A549 (cell line): ENCODE data around the gene ZIC2. TPM values are rescaled to one million over a fixed set of nuclear protein-coding genes. Genes with fewer than 3 reads are reported as not detected.

Source experiments
- ATAC-seq, 2 experiments: fragments of 200-7000 bp in 1 of 2; fragments of >200 bp in 1 of 2; cut with Nextera tagmentation in 1 of 2; cut with Tn5 transposase in 1 of 2; 3 replicates each; pipeline versions ENCODE4 v1.8.0 to v1.9.1; 2018 to 2020; ENCODE audit warnings: mild to moderate bottlenecking in 1 of 2, moderate library complexity in 1 of 2
- CTCF ChIA-PET: fragments of 300-600 bp; sonication (Branson Sonifier 250); formaldehyde crosslinking; extraction: SDS; loops from one replicate; lab custom pipeline; 2021; ENCODE audit warnings: antibody characterized with exemption, inconsistent platforms; lab: Yijun Ruan, JAX
- POLR2A ChIA-PET: fragments of 350-600 bp; formaldehyde crosslinking; extraction: SDS; loops from one replicate; lab custom pipeline; 2021; ENCODE audit warnings: antibody characterized with exemption, inconsistent platforms; lab: Yijun Ruan, JAX
- DNase-seq, 2 experiments: peaks; one replicate each; pipeline versions ENCODE4 v3.0.0 to v3.0.0-alpha.2; 2011 to 2016; ENCODE audit warnings: low read depth in 1 of 2, low spot score in 1 of 2
- FAIRE-seq: peaks from 2 replicates; lab custom pipeline; 2011; peaks lifted over from hg19 to GRCh38; lab: Jason Lieb, UNC
- H3K27ac ChIP-seq, 2 experiments: fragments of >200 bp; sonication (Bioruptor Twin); formaldehyde crosslinking; 3 replicates each; pipeline ENCODE4 v1.5.1; 2016 to 2017
- H3K4me1 ChIP-seq: fragments of >200 bp; sonication (Bioruptor Twin); formaldehyde crosslinking; 3 replicates; pipeline ENCODE4 v1.6.1; 2016
- H3K4me2 ChIP-seq: fragments of >200 bp; sonication (Bioruptor Twin); formaldehyde crosslinking; 3 replicates; pipeline ENCODE4 v1.6.1; 2016
- H3K4me3 ChIP-seq: fragments of >200 bp; sonication (Bioruptor Twin); formaldehyde crosslinking; 3 replicates; pipeline ENCODE4 v1.5.1; 2016
- H3K9me3 ChIP-seq: fragments of >200 bp; sonication (Bioruptor Twin); formaldehyde crosslinking; 3 replicates; pipeline ENCODE4 v1.6.1; 2016
- BHLHE40 ChIP-seq: IDR thresholded peaks from 2 replicates; pipeline ENCODE4 v1.6.1; 2012; ENCODE audit warnings: low read depth, low read length, inconsistent platforms
- CBX8 ChIP-seq: fragments of 200-600 bp; sonication (generic); IDR thresholded peaks from 2 replicates; pipeline ENCODE4 v1.6.1; 2016
- EHF ChIP-seq: fragments of 250-450 bp; sonication (Bioruptor Pico); IDR thresholded peaks from 2 replicates; pipeline ENCODE4 v1.5.0; 2020; ENCODE audit warnings: mild to moderate bottlenecking
- ELK1 ChIP-seq: fragments of 150-350 bp; IDR thresholded peaks from 2 replicates; pipeline ENCODE4 v1.6.1; 2014; ENCODE audit warnings: low read depth, mild to moderate bottlenecking, low read length
- EP300 ChIP-seq, 2 experiments: fragments of >200 bp; sonication (Bioruptor Twin); formaldehyde crosslinking; IDR thresholded peaks; 2 replicates in 1 of 2; 3 replicates in 1 of 2; pipeline ENCODE4 v1.6.1; 2016 to 2017
- HMGXB4 ChIP-seq: fragments of 250-450 bp; sonication (Bioruptor Pico); IDR thresholded peaks from 2 replicates; pipeline ENCODE4 v1.5.0; 2021; ENCODE audit warnings: mild to moderate bottlenecking, moderate library complexity, borderline replicate concordance
- HOXA7 ChIP-seq: fragments of 250-450 bp; sonication (Bioruptor Pico); IDR thresholded peaks from 2 replicates; pipeline ENCODE4 v1.5.0; 2020; ENCODE audit warnings: mild to moderate bottlenecking, moderate library complexity
- HOXB13 ChIP-seq: fragments of 250-450 bp; sonication (Bioruptor Pico); IDR thresholded peaks from 2 replicates; pipeline ENCODE4 v1.5.0; 2020; ENCODE audit warnings: low read depth, mild to moderate bottlenecking, moderate library complexity
- JUN ChIP-seq, 2 experiments: fragments of >200 bp; sonication (Bioruptor Twin); formaldehyde crosslinking; IDR thresholded peaks; 2 replicates in 1 of 2; 3 replicates in 1 of 2; pipeline ENCODE4 v1.6.1; 2016 to 2017
- KDM1A ChIP-seq: fragments of 200-600 bp; sonication (generic); IDR thresholded peaks from 2 replicates; pipeline ENCODE4 v1.6.1; 2016; ENCODE audit warnings: low read depth, mild to moderate bottlenecking
- MAZ ChIP-seq: fragments of 150-350 bp; IDR thresholded peaks from 2 replicates; pipeline ENCODE4 v1.6.1; 2014; ENCODE audit warnings: antibody characterized with exemption, low read depth, low read length, borderline replicate concordance
- NR3C1 ChIP-seq: fragments of >200 bp; sonication (Bioruptor Twin); formaldehyde crosslinking; IDR thresholded peaks from 3 replicates; pipeline ENCODE4 v1.6.1; 2017
- PHF8 ChIP-seq: fragments of 200-600 bp; sonication (generic); IDR thresholded peaks from 2 replicates; pipeline ENCODE4 v1.6.1; 2016; ENCODE audit warnings: low read depth, mild to moderate bottlenecking, antibody characterized with exemption, moderate library complexity, borderline replicate concordance
- POLR2A ChIP-seq: IDR thresholded peaks from 2 replicates; pipeline ENCODE4 v1.6.1; 2012; ENCODE audit warnings: mild to moderate bottlenecking, low read length
- RARB ChIP-seq: fragments of 250-450 bp; sonication (Bioruptor Pico); IDR thresholded peaks from 2 replicates; pipeline ENCODE4 v1.8.0; 2021; ENCODE audit warnings: mild to moderate bottlenecking, moderate library complexity
- RCOR1 ChIP-seq: fragments of 150-350 bp; IDR thresholded peaks from 2 replicates; pipeline ENCODE4 v1.6.1; 2014; ENCODE audit warnings: antibody characterized with exemption, low read length, low read depth
- REST ChIP-seq: fragments of 200-600 bp; sonication (generic); IDR thresholded peaks from 2 replicates; pipeline ENCODE4 v1.6.1; 2016; ENCODE audit warnings: antibody characterized with exemption, mild to moderate bottlenecking, moderate library complexity
- RNF2 ChIP-seq: fragments of 200-600 bp; sonication (generic); IDR thresholded peaks from 2 replicates; pipeline ENCODE4 v1.6.1; 2016; ENCODE audit warnings: low read depth, mild to moderate bottlenecking, antibody characterized with exemption, moderate library complexity, borderline replicate concordance
- TFCP2L1 ChIP-seq: fragments of 250-450 bp; sonication (Bioruptor Pico); IDR thresholded peaks from 2 replicates; pipeline ENCODE4 v1.5.0; 2021; ENCODE audit warnings: mild to moderate bottlenecking
- TP53 ChIP-seq: fragments of 250-450 bp; sonication (Bioruptor Pico); IDR thresholded peaks from 2 replicates; pipeline ENCODE4 v1.5.0; 2021; ENCODE audit warnings: mild to moderate bottlenecking, moderate library complexity
- USF2 ChIP-seq: fragments of 450-650 bp; IDR thresholded peaks from 2 replicates; pipeline ENCODE4 v1.6.1; 2014; ENCODE audit warnings: antibody characterized with exemption
- ZSCAN20 ChIP-seq: fragments of 250-450 bp; sonication (Bioruptor Pico); IDR thresholded peaks from 2 replicates; pipeline ENCODE4 v1.8.0; 2022; ENCODE audit warnings: mild to moderate bottlenecking, moderate library complexity
- WGBS: methylation state at CpG from one replicate; pipeline ENCODE4 v1.1.6; 2017; ENCODE audit errors: missing lambda C conversion rate; 5-methylcytosine and 5-hydroxymethylcytosine counted together
- polyA plus RNA-seq, 4 experiments: library from polyadenylated mRNA; depleted of rRNA in 3 of 4; stranded (reverse); fragments of >200 nt; fragmentation: RNase III in 1 of 4; extraction: RNeasy Plus Mini Kit Qiagen cat#74134 plus additional on column Dnase treatment in 1 of 4; gene quantifications; 2 replicates in 3 of 4; 3 replicates in 1 of 4; pipeline ENCODE4 v1.2.3, GENCODE V29; 2011 to 2017

The ZIC2 gene
- polyA plus RNA-seq, 2 of the 4 experiments (the other 2 are of a cell fraction), result 2.1 to 10.3 TPM

- FAIRE-seq (no peak), ATAC-seq (no peak), DNase-seq (no peak)
- WGBS, result 77% methylated on average over 18 of the region's 55 CpGs
- POLR2A ChIA-PET, result no interaction called here
- no peaks in the 10 kb centered on the region for H3K9me3 ChIP-seq
- peak overlapping the region; percentile 47 to 97; a peak in 4 of 6 replicates for H3K27ac ChIP-seq
- H3K4me1 ChIP-seq, result 0 out of 3 replicates have a peak, but pooled peaks cover 2% of the 10 kb centered on the region
- peak overlapping the region; percentile 92 for H3K4me2 ChIP-seq
- H3K4me3 ChIP-seq, result peak overlapping the region; percentile 92
- TF ChIP-seq HOXA7 (CRISPR knock-in tag), result no peak
- TF ChIP-seq HOXB13 (CRISPR knock-in tag), result no peak
- TF ChIP-seq RARB (CRISPR knock-in tag), result no peak
- no peak for TF ChIP-seq EP300 (IDR thresholded peaks at IDR 0.05)
- TF ChIP-seq RNF2, result no peak
- no peak for TF ChIP-seq USF2
- TF ChIP-seq CBX8, result no peak
- TF ChIP-seq RCOR1, result no peak
- TF ChIP-seq ZSCAN20 (CRISPR knock-in tag), result no peak
- TF ChIP-seq EHF (CRISPR knock-in tag), result no peak
- no peak for TF ChIP-seq BHLHE40
- no peak for TF ChIP-seq PHF8
- TF ChIP-seq NR3C1, result no peak
- TF ChIP-seq REST, result no peak
- TF ChIP-seq HMGXB4 (CRISPR knock-in tag), result no peak
- TF ChIP-seq TP53 (CRISPR knock-in tag), result no peak
- CTCF ChIA-PET, result interaction anchor here (0.6 kb wide), 2 partner anchors 43 to 330 kb away, joined by 4 read pairs; no protein-coding TSS in a partner anchor
Observed at GRCh38 chr13:99985241-99985874, 3.8 kb downstream of the ZIC2 start.

GRCh38 chr13:99985886-99986527, 4.4 kb downstream of the ZIC2 start:
- 0 out of 3 replicates have a peak, but pooled peaks cover 2% of the 10 kb centered on the region for H3K4me1 ChIP-seq
- FAIRE-seq (no peak), DNase-seq (no peak), ATAC-seq (no peak)
- CTCF ChIA-PET, result interaction anchor here (0.6 to 2.0 kb wide), 2 partner anchors 44 to 330 kb away, joined by 4 to 8 read pairs; no protein-coding TSS in a partner anchor
- 66% methylated on average over 15 of the region's 15 CpGs for WGBS
- H3K9me3 ChIP-seq, result no peaks in the 10 kb centered on the region
- TF ChIP-seq KDM1A, result no peak
- no peak for TF ChIP-seq POLR2A
- no peak for TF ChIP-seq TFCP2L1 (CRISPR knock-in tag)
- no peak for TF ChIP-seq MAZ
- no peak for TF ChIP-seq ELK1
- no peak for TF ChIP-seq JUN (IDR thresholded peaks at IDR 0.05)
- POLR2A ChIA-PET, result no interaction called here
- H3K4me3 ChIP-seq, result peak overlapping the region; percentile 92; the same call in 2 of the 3 replicates
- H3K27ac ChIP-seq, result peak overlapping the region in 1 of 2 experiments; percentile 97; a peak in 4 of 6 replicates
- peak overlapping the region; percentile 92 for H3K4me2 ChIP-seq
